HCT116 (cell line): ENCODE measurements around the gene THYN1. TPM values are rescaled to one million over a fixed set of nuclear protein-coding genes. Genes with fewer than 3 reads are reported as not detected.

ENCODE experiments used
- ATAC-seq: fragments of 200-7000 bp; cut with Tn5 transposase; 2 replicates; pipeline ENCODE4 v1.9.1; 2020; ENCODE audit warnings: mild to moderate bottlenecking, moderate library complexity
- BruUV-seq: library from RNA; stranded (reverse); fragments of 400-500 nt; replicated peaks from 2 replicates; lab custom pipeline; 2021; lab: Mats Ljungman, UMichigan
- CTCF ChIA-PET: fragments of 300-600 bp; sonication (Branson Sonifier 250); formaldehyde crosslinking; loops from one replicate; lab custom pipeline; 2021; ENCODE audit warnings: antibody characterized with exemption; lab: Charles Lee
- POLR2A ChIA-PET: fragments of 300-600, 350-600 bp; sonication (Branson Sonifier 250); formaldehyde crosslinking; loops from one replicate; lab custom pipeline; 2021; ENCODE audit warnings: antibody characterized with exemption; lab: Charles Lee
- RAD21 ChIA-PET, 2 experiments: fragments of 300-600 bp; sonication (Branson Sonifier 250); formaldehyde crosslinking; loops; one replicate each; lab custom pipeline; 2023; ENCODE audit warnings: low total read pairs in 2 of 2; ENCODE audit not compliant: uncharacterized antibody in 2 of 2, unreplicated experiment in 2 of 2, low non-redundant PET in 1 of 2; lab: Charles Lee
- DNase-seq: peaks from one replicate; pipeline ENCODE4 v3.0.0-alpha.2; 2010; ENCODE audit warnings: low read depth, low spot score
- H2AFZ ChIP-seq: fragments of 200-600 bp; shearing (Covaris generic), sonication (generic); 2 replicates; pipeline ENCODE4 v1.6.1; 2017; ENCODE audit warnings: low read depth, mixed run types, mixed read lengths, antibody characterized with exemption, low read length; ENCODE audit not compliant: poor library complexity, severe bottlenecking
- H3K27ac ChIP-seq: 2 replicates; pipeline ENCODE4 v1.5.1; 2012; ENCODE audit warnings: low read depth, low read length
- H3K27me3 ChIP-seq: fragments of 200-600 bp; sonication (generic); 2 replicates; pipeline ENCODE4 v1.6.1; 2016; ENCODE audit warnings: mixed run types, low read length, mixed read lengths; ENCODE audit not compliant: insufficient read depth
- H3K36me3 ChIP-seq, 2 experiments: fragments of 200-500 bp in 1 of 2; fragments of 200-600 bp in 1 of 2; sonication (Bioruptor generic) in 1 of 2; sonication (generic) in 1 of 2; 2 replicates each; pipeline versions ENCODE4 v1.5.1 to v1.6.1; 2014 to 2016; ENCODE audit warnings: low read length in 2 of 2, inconsistent platforms in 1 of 2, mixed read lengths in 1 of 2, mixed run types in 1 of 2; ENCODE audit not compliant: insufficient read depth in 2 of 2, control insufficient read depth in 1 of 2
- H3K4me1 ChIP-seq, 2 experiments: fragments of 200-600 bp in 1 of 2; sonication (generic) in 1 of 2; 2 replicates each; pipeline versions ENCODE4 v1.5.1 to v1.6.1; 2012 to 2017; ENCODE audit warnings: low read length in 2 of 2, inconsistent platforms in 1 of 2, mild to moderate bottlenecking in 1 of 2, mixed read lengths in 1 of 2, mixed run types in 1 of 2, moderate library complexity in 1 of 2; ENCODE audit not compliant: insufficient read depth in 2 of 2, control insufficient read depth in 1 of 2
- H3K4me2 ChIP-seq: fragments of 200-600 bp; sonication (generic); 2 replicates; pipeline ENCODE4 v1.6.1; 2017; ENCODE audit warnings: mixed run types, low read length, mixed read lengths
- H3K4me3 ChIP-seq, 2 experiments: fragments of 200-600 bp in 1 of 2; sonication (generic) in 1 of 2; replicated peaks in 1 of 2; 2 replicates each; pipeline ENCODE4 v1.5.1; 2011 to 2016; ENCODE audit warnings: low read length in 2 of 2, control low read depth in 1 of 2, low read depth in 1 of 2, mild to moderate bottlenecking in 1 of 2, mixed read lengths in 1 of 2, mixed run types in 1 of 2
- H3K79me2 ChIP-seq: fragments of 200-600 bp; sonication (generic); 2 replicates; pipeline ENCODE4 v1.6.1; 2017; ENCODE audit warnings: mild to moderate bottlenecking, mixed run types, low read length, moderate library complexity, mixed read lengths; ENCODE audit not compliant: insufficient read depth
- H3K9ac ChIP-seq: fragments of 200-600 bp; sonication (generic); 2 replicates; pipeline ENCODE4 v1.6.1; 2016; ENCODE audit warnings: low read length, mixed read lengths
- H3K9me2 ChIP-seq: fragments of 200-600 bp; sonication (generic), shearing (Covaris generic); 2 replicates; pipeline ENCODE4 v1.6.1; 2017; ENCODE audit warnings: mixed run types, mild to moderate bottlenecking, moderate library complexity; ENCODE audit not compliant: insufficient read depth
- H3K9me3 ChIP-seq, 2 experiments: fragments of 200-500 bp in 1 of 2; fragments of 200-600 bp in 1 of 2; sonication (Bioruptor generic) in 1 of 2; sonication (generic) in 1 of 2; 2 replicates each; pipeline ENCODE4 v1.6.1; 2014 to 2017; ENCODE audit warnings: low read length in 2 of 2, mixed read lengths in 2 of 2, inconsistent platforms in 1 of 2, low read depth in 1 of 2, mild to moderate bottlenecking in 1 of 2, mixed run types in 1 of 2, moderate library complexity in 1 of 2; ENCODE audit not compliant: control insufficient read depth in 1 of 2, insufficient read depth in 1 of 2
- H4K20me1 ChIP-seq: fragments of 200-600 bp; sonication (generic), shearing (Covaris generic); 2 replicates; pipeline ENCODE4 v1.6.1; 2017; ENCODE audit warnings: mixed run types, mild to moderate bottlenecking, moderate library complexity; ENCODE audit not compliant: insufficient read depth
- CTCF ChIP-seq, 3 experiments: fragments of 200-600 bp in 1 of 3; sonication (generic) in 1 of 3; IDR thresholded peaks in 2 of 3; conservative IDR thresholded peaks in 1 of 3; 2 replicates each; pipeline ENCODE4 v1.5.1; 2012 to 2017; ENCODE audit warnings: low read depth in 2 of 3, low read length in 2 of 3, antibody characterized with exemption in 1 of 3, borderline replicate concordance in 1 of 3, control low read depth in 1 of 3, mild to moderate bottlenecking in 1 of 3, mixed read lengths in 1 of 3, mixed run types in 1 of 3, moderate library complexity in 1 of 3; ENCODE audit not compliant: insufficient read depth in 1 of 3
- EGR1 ChIP-seq: IDR thresholded peaks from 2 replicates; pipeline ENCODE4 v1.6.1; 2012; ENCODE audit warnings: low read depth
- ELF1 ChIP-seq: IDR thresholded peaks from 2 replicates; pipeline ENCODE4 v1.6.1; 2012; ENCODE audit warnings: low read depth, borderline replicate concordance
- FOSL1 ChIP-seq: IDR thresholded peaks from 2 replicates; pipeline ENCODE4 v1.6.1; 2012; ENCODE audit warnings: low read depth
- JUND ChIP-seq: IDR thresholded peaks from 2 replicates; pipeline ENCODE4 v1.6.1; 2012
- MAX ChIP-seq: IDR thresholded peaks from 2 replicates; pipeline ENCODE4 v1.6.1; 2012
- SP1 ChIP-seq: IDR thresholded peaks from 2 replicates; pipeline ENCODE4 v1.6.1; 2012; ENCODE audit warnings: low read depth
- SRF ChIP-seq: IDR thresholded peaks from 2 replicates; pipeline ENCODE4 v1.6.1; 2012; ENCODE audit warnings: low read depth
- TCF7L2 ChIP-seq: IDR thresholded peaks from 2 replicates; pipeline ENCODE4 v1.7.0; 2011; ENCODE audit warnings: borderline replicate concordance, inconsistent platforms; ENCODE audit not compliant: insufficient read depth, insufficient read length; ENCODE audit errors: extremely low read depth
- ZFX ChIP-seq: fragments of 450-650 bp; IDR thresholded peaks from 2 replicates; pipeline ENCODE4 v1.6.1; 2017
- intact Hi-C: fragments of 100-400 bp; cut with micrococcal nuclease; formaldehyde crosslinking; loops from 2 replicates; pipeline ENCODE4 v1.10.0; 2022
- total RNA-seq: library from RNA; stranded (reverse); gene quantifications from one replicate; pipeline ENCODE4 v1.2.1, GENCODE V29; 2021; ENCODE audit not compliant: unreplicated experiment

Gene THYN1
- total RNA-seq, 1 experiment from 2014 or later, result 32.2 TPM

DNA sequence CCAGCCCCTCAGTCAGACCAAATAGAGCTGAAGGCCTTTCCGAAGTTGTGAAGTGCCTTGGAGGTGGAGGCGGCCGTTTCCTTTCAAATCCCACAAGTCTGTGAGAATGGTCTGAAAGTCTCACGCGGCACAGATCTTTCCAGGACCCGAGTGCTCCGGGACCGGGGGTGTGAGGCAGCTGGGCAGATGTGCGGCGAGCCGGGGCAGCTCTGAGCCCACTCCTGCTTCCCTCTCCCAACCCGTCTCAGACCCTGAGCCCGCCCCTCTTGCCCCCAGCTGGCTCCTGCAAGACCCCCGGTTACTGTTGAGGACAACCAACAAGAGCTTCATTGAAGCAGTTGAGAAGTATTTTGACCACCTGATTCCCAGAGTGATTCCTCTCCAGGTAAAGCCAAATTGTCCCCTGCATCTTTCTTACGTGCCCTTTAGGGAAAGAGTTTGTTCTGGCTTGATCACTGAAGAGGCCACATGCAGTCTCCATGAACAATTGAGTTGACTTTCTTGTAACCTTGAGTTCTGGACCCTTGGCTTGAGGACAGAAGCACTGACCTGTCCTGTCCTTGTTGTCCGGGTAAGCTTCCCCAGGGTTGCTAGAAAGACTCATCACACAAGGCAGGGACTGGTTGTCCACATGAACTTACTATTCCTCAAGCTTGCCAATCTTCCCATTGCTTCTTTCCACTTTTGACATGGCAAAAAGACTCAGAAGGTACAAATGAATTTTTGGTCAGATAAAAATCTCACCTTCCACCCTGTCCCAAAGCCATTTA, 30.5 kb upstream of the THYN1 start:
- ATAC-seq, result no peak
- ChIA-PET RAD21 (no interaction called here), POLR2A (interaction anchor here (0.6 kb wide), 1 partner anchor 46 kb away, joined by 3 read pairs; no protein-coding TSS in a partner anchor)
- BruUV-seq, result no TSS peak
- Histone ChIP-seq H3K4me3 (no peak overlapping the region), H3K27ac (no peak overlapping the region), H4K20me1 (no peaks in the 10 kb centered on the region), H3K27me3 (no peaks in the 10 kb centered on the region), H3K9ac (no peak overlapping the region), H3K4me2 (no peak overlapping the region), H3K36me3 (no peaks in the 10 kb centered on the region), H3K9me3 (no peaks in the 10 kb centered on the region)
- intact Hi-C loops, result no loop called here
- DNase-seq, result no peak
- TF ChIP-seq EGR1, result no peak
- no peak for TF ChIP-seq FOSL1
- no peak for TF ChIP-seq JUND
- TF ChIP-seq SRF, result no peak
- TF ChIP-seq TCF7L2, result no peak
- TF ChIP-seq MAX, result no peak
- TF ChIP-seq ELF1, result no peak
- TF ChIP-seq CTCF (IDR thresholded peaks at IDR 0.05 in 2 of 3, conservative IDR thresholded peaks at IDR 0.05 in 1 of 3; ENCODE audit: borderline replicate concordance in 1 of 3, insufficient read depth in 1 of 3, low read depth in 2 of 3, low read length in 2 of 3), result no peak
- no peak for TF ChIP-seq SP1
- TF ChIP-seq ZFX, result no peak
- TF ChIP-seq, all 23 proteins: peak for 0
- CTCF ChIA-PET, result no interaction called here
- H2AFZ ChIP-seq, result no peak overlapping the region
- no peaks in the 10 kb centered on the region for H3K79me2 ChIP-seq
- H3K9me2 ChIP-seq, result no peaks in the 10 kb centered on the region
- no peaks in the 10 kb centered on the region for H3K4me1 ChIP-seq
